Breast epithelium (tissue), 4 donors: ENCODE measurements around the gene ZNF823. TPM values are rescaled to one million over a fixed set of nuclear protein-coding genes. Genes with fewer than 3 reads are reported as not detected.

Experiments used
- DNase-seq, 2 donors: peaks; one replicate each; pipeline ENCODE4 v3.0.0-alpha.2; 2019; ENCODE audit warnings: low spot score in 2 of 2
- H3K27ac ChIP-seq, 2 donors: fragments of 200-600 bp; sonication (generic) in 1 of 2; one replicate each; pipeline ENCODE4 v1.5.1; 2016 to 2019; ENCODE audit warnings: mild to moderate bottlenecking in 1 of 2
- H3K27me3 ChIP-seq, 2 donors: fragments of 200-600 bp; sonication (generic) in 1 of 2; one replicate each; pipeline versions ENCODE4 v1.5.1 to v1.6.0; 2017 to 2019; ENCODE audit warnings: control low read depth in 1 of 2, mild to moderate bottlenecking in 1 of 2
- H3K36me3 ChIP-seq: fragments of 200-600 bp; one replicate; pipeline ENCODE4 v1.5.1; 2019
- H3K4me1 ChIP-seq, 2 donors: fragments of 200-600 bp; sonication (generic); one replicate each; pipeline ENCODE4 v1.5.1; 2016 to 2019; ENCODE audit warnings: control low read depth in 1 of 2
- H3K4me3 ChIP-seq, 3 donors: fragments of 200-600 bp; sonication (generic); 1 replicate in 2 of 3; 2 replicates in 1 of 3; pipeline ENCODE4 v1.5.1; 2016 to 2019; ENCODE audit warnings: mild to moderate bottlenecking in 3 of 3, moderate library complexity in 2 of 3
- H3K9me3 ChIP-seq, 2 donors: fragments of 200-600 bp; sonication (generic) in 1 of 2; one replicate each; pipeline ENCODE4 v1.5.1; 2016 to 2019; ENCODE audit warnings: control low read depth in 1 of 2
- POLR2A ChIP-seq: fragments of 450-650 bp; IDR thresholded peaks from one replicate; pipeline ENCODE4 v1.6.1; 2016; ENCODE audit warnings: antibody characterized with exemption, mild to moderate bottlenecking, moderate library complexity
- POLR2AphosphoS5 ChIP-seq, 3 donors: sonication (generic); formaldehyde crosslinking; IDR thresholded peaks; one replicate each; pipeline ENCODE4 v1.6.1; 2017; ENCODE audit warnings: antibody characterized with exemption in 3 of 3
- intact Hi-C: fragments of 100-400 bp; cut with DNase I; formaldehyde crosslinking; loops from one replicate; pipeline ENCODE4 v1.15.1; 2023; ENCODE audit warnings: low total_unique reads
- total RNA-seq, 3 donors: library from RNA; depleted of rRNA; stranded (reverse); fragments of >200 nt; gene quantifications; one replicate each; pipeline ENCODE4 v1.1.0, GENCODE V29; 2016
- TF ChIP-seq, protein P1 (sequence below), 3 donors: fragments of 450-650 bp; IDR thresholded peaks; one replicate each; pipeline ENCODE4 v1.5.1; 2016 to 2017; ENCODE audit warnings: antibody characterized with exemption in 3 of 3, mild to moderate bottlenecking in 3 of 3, moderate library complexity in 3 of 3

The ZNF823 gene
- 10 to 100 TPM; 10.4 to 20.9 (median 13.1) TPM for total RNA-seq

- no peaks in the 10 kb centered on the region for H3K27me3 ChIP-seq
- no peaks in the 10 kb centered on the region for H3K9me3 ChIP-seq
- peak within 1 kb of the TSS; percentile 96 to 97 for H3K27ac ChIP-seq
- DNase-seq = peak; percentile 99 to 100
- TF ChIP-seq POLR2A = peak; percentile 48
- peak; percentile 54 to 83 (median 71) for TF ChIP-seq POLR2AphosphoS5 (IDR thresholded peaks at IDR 0.05)
- TF ChIP-seq, protein P1, sequence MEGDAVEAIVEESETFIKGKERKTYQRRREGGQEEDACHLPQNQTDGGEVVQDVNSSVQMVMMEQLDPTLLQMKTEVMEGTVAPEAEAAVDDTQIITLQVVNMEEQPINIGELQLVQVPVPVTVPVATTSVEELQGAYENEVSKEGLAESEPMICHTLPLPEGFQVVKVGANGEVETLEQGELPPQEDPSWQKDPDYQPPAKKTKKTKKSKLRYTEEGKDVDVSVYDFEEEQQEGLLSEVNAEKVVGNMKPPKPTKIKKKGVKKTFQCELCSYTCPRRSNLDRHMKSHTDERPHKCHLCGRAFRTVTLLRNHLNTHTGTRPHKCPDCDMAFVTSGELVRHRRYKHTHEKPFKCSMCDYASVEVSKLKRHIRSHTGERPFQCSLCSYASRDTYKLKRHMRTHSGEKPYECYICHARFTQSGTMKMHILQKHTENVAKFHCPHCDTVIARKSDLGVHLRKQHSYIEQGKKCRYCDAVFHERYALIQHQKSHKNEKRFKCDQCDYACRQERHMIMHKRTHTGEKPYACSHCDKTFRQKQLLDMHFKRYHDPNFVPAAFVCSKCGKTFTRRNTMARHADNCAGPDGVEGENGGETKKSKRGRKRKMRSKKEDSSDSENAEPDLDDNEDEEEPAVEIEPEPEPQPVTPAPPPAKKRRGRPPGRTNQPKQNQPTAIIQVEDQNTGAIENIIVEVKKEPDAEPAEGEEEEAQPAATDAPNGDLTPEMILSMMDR (IDR thresholded peaks at IDR 0.05) = no peak
- H3K4me3 ChIP-seq = peak within 1 kb of the TSS; percentile 79 to 99 (median 94)
- no peaks in the 10 kb centered on the region for H3K36me3 ChIP-seq
- intact Hi-C loops = no loop called here
- H3K4me1 ChIP-seq = no peaks in the 10 kb centered on the region
Observed at GRCh38 chr19:11738746-11739620, at the start of gene ZNF823. TSS of gene ZNF823 (minus strand) at chr19:11738946. CDS start at chr19:11738819, 127 bp downstream.

- H3K4me1 ChIP-seq = no peaks in the 10 kb centered on the region
- H3K27me3 ChIP-seq = no peaks in the 10 kb centered on the region
- TF ChIP-seq POLR2AphosphoS5 (IDR thresholded peaks at IDR 0.05) (no peak), POLR2A (no peak)
- TF ChIP-seq, protein P1 (IDR thresholded peaks at IDR 0.05) = no peak
- no peak overlapping the region for H3K27ac ChIP-seq
- no peak overlapping the region for H3K4me3 ChIP-seq
- intact Hi-C loops = no loop called here
- H3K36me3 ChIP-seq = no peaks in the 10 kb centered on the region
- DNase-seq = no peak
- H3K9me3 ChIP-seq = peaks cover 67 to 76% of the 10 kb centered on the region in 2 donors
Observed at GRCh38 chr19:11787536-11787935, 48.8 kb upstream of the ZNF823 start.

GRCh38 chr19:11784356-11784755, 45.6 kb upstream of the ZNF823 start:
- no peaks in the 10 kb centered on the region for H3K4me1 ChIP-seq
- H3K9me3 ChIP-seq = peaks cover 86 to 94% of the 10 kb centered on the region in 2 donors
- peaks cover 19% of the 10 kb centered on the region for H3K36me3 ChIP-seq
- intact Hi-C loops = no loop called here
- DNase-seq = no peak
- H3K27ac ChIP-seq = no peak overlapping the region
- no peak overlapping the region for H3K4me3 ChIP-seq
- H3K27me3 ChIP-seq = no peaks in the 10 kb centered on the region
- TF ChIP-seq POLR2A = no peak
- no peak for TF ChIP-seq POLR2AphosphoS5 (IDR thresholded peaks at IDR 0.05)
- TF ChIP-seq, protein P1 (IDR thresholded peaks at IDR 0.05) = no peak

DNA sequence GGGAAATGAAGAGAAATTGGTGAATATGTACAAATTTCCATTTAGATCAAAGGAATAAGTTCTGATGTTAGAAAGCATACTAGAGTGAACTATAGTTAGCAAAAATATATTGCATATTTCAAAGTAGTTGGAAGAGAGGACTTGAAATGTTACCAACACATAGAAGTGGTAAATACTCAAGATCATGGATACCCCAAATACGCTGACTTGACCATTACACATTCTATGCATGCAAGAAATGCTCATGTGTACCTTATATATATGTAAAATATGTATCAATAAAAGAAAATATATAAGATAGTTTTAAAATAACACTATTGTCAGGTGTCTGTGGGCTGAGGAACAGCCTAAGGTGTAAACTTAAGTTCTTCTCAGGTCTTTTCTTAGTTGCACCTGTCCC, 45.0 kb upstream of the ZNF823 start:
- Histone ChIP-seq H3K9me3 (peaks cover 88 to 92% of the 10 kb centered on the region in 2 donors), H3K4me3 (no peak overlapping the region), H3K27me3 (no peaks in the 10 kb centered on the region), H3K36me3 (peaks cover 24% of the 10 kb centered on the region), H3K27ac (no peak overlapping the region), H3K4me1 (no peaks in the 10 kb centered on the region)
- intact Hi-C loops = no loop called here
- TF ChIP-seq POLR2AphosphoS5 (IDR thresholded peaks at IDR 0.05) (no peak), POLR2A (no peak)
- TF ChIP-seq, protein P1 (IDR thresholded peaks at IDR 0.05) = no peak
- DNase-seq = no peak
